K562 (cell line): ENCODE data around the gene KIF21A. TPM values are rescaled to one million over a fixed set of nuclear protein-coding genes. Genes with fewer than 3 reads are reported as not detected.

Experiments
- ARID1B ChIP-seq: fragments of 450-650 bp; IDR thresholded peaks from 2 replicates; pipeline ENCODE4 v1.6.1; 2016; ENCODE audit warnings: antibody characterized with exemption, mild to moderate bottlenecking, inconsistent platforms
- ARID3B ChIP-seq: fragments of 250-450 bp; sonication (Bioruptor Pico); IDR thresholded peaks from 2 replicates; pipeline ENCODE4 v1.4.0; 2020; ENCODE audit warnings: borderline replicate concordance
- BHLHE40 ChIP-seq: IDR thresholded peaks from 2 replicates; pipeline ENCODE4 v1.6.1; 2011; ENCODE audit warnings: low read length, improper control_type of control experiment
- BRCA1 ChIP-seq, 2 experiments: fragments of 450-650 bp in 1 of 2; sonication (generic) in 1 of 2; formaldehyde crosslinking in 1 of 2; IDR thresholded peaks; 2 replicates each; pipeline versions ENCODE4 v1.5.0 to v1.6.1; 2017 to 2020; ENCODE audit warnings: mild to moderate bottlenecking in 1 of 2, missing genetic modification reagents in 1 of 2
- DDX20 ChIP-seq: fragments of 450-650 bp; IDR thresholded peaks from 2 replicates; pipeline ENCODE4 v1.6.1; 2016; ENCODE audit warnings: missing genetic modification characterization, low read depth, mild to moderate bottlenecking, missing compliant biosample characterization, moderate library complexity
- HNRNPL ChIP-seq: fragments of 200-400 bp; formaldehyde crosslinking; IDR thresholded peaks from 2 replicates; pipeline ENCODE4 v1.6.1; 2017; ENCODE audit warnings: low read depth, mild to moderate bottlenecking, low read length
- JUNB ChIP-seq: fragments of 450-650 bp; formaldehyde crosslinking; conservative IDR thresholded peaks from 2 replicates; pipeline ENCODE4 v1.4.0; 2020; ENCODE audit warnings: mild to moderate bottlenecking
- KLF16 ChIP-seq: IDR thresholded peaks from 2 replicates; pipeline ENCODE4 v1.6.1; 2016; ENCODE audit warnings: antibody characterized with exemption
- NBN ChIP-seq: fragments of 450-650 bp; IDR thresholded peaks from 2 replicates; pipeline ENCODE4 v1.6.1; 2016; ENCODE audit warnings: low read depth, mild to moderate bottlenecking
- NCOA1 ChIP-seq: fragments of 450-650 bp; IDR thresholded peaks from 2 replicates; pipeline ENCODE4 v1.6.1; 2016; ENCODE audit warnings: low read depth
- POLR2B ChIP-seq: fragments of 450-650 bp; IDR thresholded peaks from 2 replicates; pipeline ENCODE4 v1.6.1; 2018; ENCODE audit warnings: low read depth; ENCODE audit not compliant: partially characterized antibody
- RFX7 ChIP-seq: fragments of 250-450 bp; sonication (Bioruptor Pico); IDR thresholded peaks from 2 replicates; pipeline ENCODE4 v1.5.1; 2021; ENCODE audit warnings: mild to moderate bottlenecking
- SIN3B ChIP-seq: fragments of 450-650 bp; IDR thresholded peaks from 2 replicates; pipeline ENCODE4 v1.6.1; 2017; ENCODE audit warnings: low read depth, mild to moderate bottlenecking, moderate library complexity
- TAF1 ChIP-seq: IDR thresholded peaks from 2 replicates; pipeline ENCODE4 v1.6.1; 2011; ENCODE audit warnings: mild to moderate bottlenecking, low read length, moderate library complexity; ENCODE audit not compliant: insufficient read depth, control insufficient read depth, severe bottlenecking; ENCODE audit errors: extremely low read depth
- TEAD1 ChIP-seq, 2 experiments: fragments of 450-650 bp in 1 of 2; sonication (generic) in 1 of 2; formaldehyde crosslinking; IDR thresholded peaks; 2 replicates each; pipeline versions ENCODE4 v1.4.0 to v1.8.0; 2020 to 2022; ENCODE audit warnings: mild to moderate bottlenecking in 2 of 2, missing genetic modification reagents in 1 of 2
- TSC22D4 ChIP-seq: fragments of 450-650 bp; IDR thresholded peaks from 2 replicates; pipeline ENCODE4 v1.6.1; 2016; ENCODE audit warnings: missing genetic modification characterization, missing biosample characterization, control low read depth
- XRCC4 ChIP-seq: IDR thresholded peaks from one replicate; pipeline ENCODE4 v1.6.1; 2011; ENCODE audit not compliant: insufficient read depth, insufficient read length; ENCODE audit errors: extremely low read depth
- ZFP30 ChIP-seq: fragments of 250-450 bp; sonication (Bioruptor Pico); IDR thresholded peaks from 2 replicates; pipeline ENCODE4 v1.8.0; 2022; ENCODE audit warnings: moderate library complexity, mild to moderate bottlenecking, inconsistent platforms, borderline replicate concordance
- ZNF165 ChIP-seq: fragments of 250-450 bp; sonication (Bioruptor Pico); IDR thresholded peaks from 2 replicates; pipeline ENCODE4 v1.4.0; 2020; ENCODE audit warnings: borderline replicate concordance
- ZNF253 ChIP-seq: fragments of 250-450 bp; sonication (Bioruptor Pico); conservative IDR thresholded peaks from 2 replicates; pipeline ENCODE4 v1.6.1; 2021; ENCODE audit warnings: mild to moderate bottlenecking
- ZNF584 ChIP-seq: fragments of 200-800 bp; sonication (Bioruptor generic); IDR thresholded peaks from 2 replicates; pipeline ENCODE4 v1.6.1; 2016; ENCODE audit warnings: low read depth, mild to moderate bottlenecking, missing genetic modification characterization, missing compliant biosample characterization
- ZNF696 ChIP-seq: fragments of 250-450 bp; sonication (Bioruptor Pico); conservative IDR thresholded peaks from 2 replicates; pipeline ENCODE4 v1.4.0; 2020; ENCODE audit warnings: mild to moderate bottlenecking, moderate library complexity
- ZNF766 ChIP-seq: fragments of 200-800 bp; sonication (Bioruptor generic); conservative IDR thresholded peaks from 2 replicates; pipeline ENCODE4 v1.6.1; 2016; ENCODE audit warnings: missing genetic modification characterization, missing compliant biosample characterization
- polyA plus RNA-seq, 8 experiments: library from polyadenylated mRNA; depleted of rRNA in 4 of 8; stranded (reverse) in 5 of 8; unstranded in 3 of 8; fragments of >200 nt; fragmentation: Nextera tagmentation in 2 of 8; fragmentation: Illumina TruSeq in 1 of 8; extraction: Ambion mirVana in 2 of 8; extraction: Trizol in 1 of 8; gene quantifications; 2 replicates each; pipeline versions ENCODE4 v1.2.1 to v1.2.3, GENCODE V29; 2011 to 2014; ENCODE audit warnings: inconsistent platforms in 1 of 8, missing spikeins in 1 of 8
- total RNA-seq, 7 experiments: library from RNA; depleted of rRNA in 6 of 7; stranded (reverse); fragments of >200 nt in 6 of 7; fragmentation: Illumina TruSeq in 2 of 7; extraction: Trizol in 2 of 7; gene quantifications; 2 replicates each; pipeline versions ENCODE4 v1.2.1 to v1.2.3, GENCODE V29; 2011 to 2021; ENCODE audit warnings: low replicate concordance in 1 of 7
- TF ChIP-seq, protein P1 (sequence below), 2 experiments: fragments of 450-650 bp; IDR thresholded peaks; 2 replicates each; pipeline ENCODE4 v1.6.1; 2016

Gene KIF21A
- total and polyA plus RNA-seq, 9 of the 15 experiments (the other 6 are each of a cell fraction or from before 2014, with no cell fraction given), result 17.7 to 45.0 (median 30.3) TPM

- TF ChIP-seq NBN (peak; percentile 74; the same call in 1 of the 2 replicates), ZNF165 (CRISPR knock-in tag) (no peak), JUNB (CRISPR knock-in tag) (no peak), ARID1B (peak; percentile 63), ZNF584 (CRISPR knock-in tag) (no peak), ZFP30 (CRISPR knock-in tag) (no peak), TEAD1 (CRISPR knock-in tag; IDR thresholded peaks at IDR 0.05) (no peak), ZNF766 (CRISPR knock-in tag) (peak; percentile 58; the same call in 1 of the 2 replicates), TSC22D4 (no peak), SIN3B (no peak), ARID3B (CRISPR knock-in tag) (no peak), XRCC4 (no peak), ZNF253 (no peak), DDX20 (tag) (no peak), POLR2B (no peak), HNRNPL (no peak), BRCA1 (IDR thresholded peaks at IDR 0.05) (no peak), BRCA1 (CRISPR knock-in tag; IDR thresholded peaks at IDR 0.05) (no peak), RFX7 (CRISPR knock-in tag) (no peak), TAF1 (no peak), BHLHE40 (peak; percentile 18; the same call in 1 of the 2 replicates), NCOA1 (0 out of 2 replicates have a peak, but pooled peaks have one; percentile 22), ZNF696 (CRISPR knock-in tag) (no peak), KLF16 (no peak)
- TF ChIP-seq, protein P1, sequence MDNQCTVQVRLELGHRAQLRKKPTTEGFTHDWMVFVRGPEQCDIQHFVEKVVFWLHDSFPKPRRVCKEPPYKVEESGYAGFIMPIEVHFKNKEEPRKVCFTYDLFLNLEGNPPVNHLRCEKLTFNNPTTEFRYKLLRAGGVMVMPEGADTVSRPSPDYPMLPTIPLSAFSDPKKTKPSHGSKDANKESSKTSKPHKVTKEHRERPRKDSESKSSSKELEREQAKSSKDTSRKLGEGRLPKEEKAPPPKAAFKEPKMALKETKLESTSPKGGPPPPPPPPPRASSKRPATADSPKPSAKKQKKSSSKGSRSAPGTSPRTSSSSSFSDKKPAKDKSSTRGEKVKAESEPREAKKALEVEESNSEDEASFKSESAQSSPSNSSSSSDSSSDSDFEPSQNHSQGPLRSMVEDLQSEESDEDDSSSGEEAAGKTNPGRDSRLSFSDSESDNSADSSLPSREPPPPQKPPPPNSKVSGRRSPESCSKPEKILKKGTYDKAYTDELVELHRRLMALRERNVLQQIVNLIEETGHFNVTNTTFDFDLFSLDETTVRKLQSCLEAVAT (IDR thresholded peaks at IDR 0.05), result peak; percentile 47 to 55; a peak in 1 of 4 replicates
These were observed 2.1 kb downstream of the KIF21A start (continued) for GRCh38 chr12:39440781-39441180.
